ENCODE data around the gene SYT5.
A peak's percentile ranks its signal among the peaks of the same experiment; 100 is the strongest.

The SYT5 gene

GRCh38 chr19:55188625-55189024 is 8.5 kb upstream of the SYT5 start:
- DNase-seq (ENCODE audit: low read depth), result no peak
- H3K4me3 ChIP-seq (ENCODE audit: low read depth, low read length), result no peak overlapping the region
- TF ChIP-seq, protein P1, sequence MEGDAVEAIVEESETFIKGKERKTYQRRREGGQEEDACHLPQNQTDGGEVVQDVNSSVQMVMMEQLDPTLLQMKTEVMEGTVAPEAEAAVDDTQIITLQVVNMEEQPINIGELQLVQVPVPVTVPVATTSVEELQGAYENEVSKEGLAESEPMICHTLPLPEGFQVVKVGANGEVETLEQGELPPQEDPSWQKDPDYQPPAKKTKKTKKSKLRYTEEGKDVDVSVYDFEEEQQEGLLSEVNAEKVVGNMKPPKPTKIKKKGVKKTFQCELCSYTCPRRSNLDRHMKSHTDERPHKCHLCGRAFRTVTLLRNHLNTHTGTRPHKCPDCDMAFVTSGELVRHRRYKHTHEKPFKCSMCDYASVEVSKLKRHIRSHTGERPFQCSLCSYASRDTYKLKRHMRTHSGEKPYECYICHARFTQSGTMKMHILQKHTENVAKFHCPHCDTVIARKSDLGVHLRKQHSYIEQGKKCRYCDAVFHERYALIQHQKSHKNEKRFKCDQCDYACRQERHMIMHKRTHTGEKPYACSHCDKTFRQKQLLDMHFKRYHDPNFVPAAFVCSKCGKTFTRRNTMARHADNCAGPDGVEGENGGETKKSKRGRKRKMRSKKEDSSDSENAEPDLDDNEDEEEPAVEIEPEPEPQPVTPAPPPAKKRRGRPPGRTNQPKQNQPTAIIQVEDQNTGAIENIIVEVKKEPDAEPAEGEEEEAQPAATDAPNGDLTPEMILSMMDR (IDR thresholded peaks at IDR 0.05; ENCODE audit: insufficient read depth, low read depth, low read length, missing control alignments), result no peak

GRCh38 chr19:55186080-55186479 is 6.0 kb upstream of the SYT5 start:
- no peak for DNase-seq (ENCODE audit: low read depth)
- H3K4me3 ChIP-seq (ENCODE audit: low read depth, low read length), result no peak overlapping the region
- TF ChIP-seq, protein P1 (IDR thresholded peaks at IDR 0.05; ENCODE audit: insufficient read depth, low read depth, low read length, missing control alignments), result no peak

GRCh38 chr19:55181740-55182139 is 1.7 kb upstream of the SYT5 start:
- no peak overlapping the region for H3K4me3 ChIP-seq (ENCODE audit: low read depth, low read length)
- no peak for DNase-seq (ENCODE audit: low read depth)
- TF ChIP-seq, protein P1 (IDR thresholded peaks at IDR 0.05; ENCODE audit: insufficient read depth, low read depth, low read length, missing control alignments), result no peak

GRCh38 chr19:55178781-55179599 is 1.1 kb downstream of the SYT5 start:
- DNase-seq (ENCODE audit: low read depth), result peak; percentile 93
- peak overlapping the region; percentile 13 for H3K4me3 ChIP-seq (ENCODE audit: low read depth, low read length)

GRCh38 chr19:55176076-55176475 is 4.0 kb downstream of the SYT5 start:
- DNase-seq (ENCODE audit: low read depth), result peak; percentile 38
- H3K4me3 ChIP-seq (ENCODE audit: low read depth, low read length), result no peak overlapping the region
- TF ChIP-seq, protein P1 (IDR thresholded peaks at IDR 0.05; ENCODE audit: insufficient read depth, low read depth, low read length, missing control alignments), result no peak

More at GRCh38 chr19:55178781-55179599, 1.1 kb downstream of the SYT5 start:
- TF ChIP-seq, protein P1 (IDR thresholded peaks at IDR 0.05; ENCODE audit: insufficient read depth, low read depth, low read length, missing control alignments), result no peak

GRCh38 chr19:55175117-55175867 is 4.8 kb downstream of the SYT5 start:
- no peak overlapping the region for H3K4me3 ChIP-seq (ENCODE audit: low read depth, low read length)
- no peak for DNase-seq (ENCODE audit: low read depth)
- TF ChIP-seq, protein P1 (IDR thresholded peaks at IDR 0.05; ENCODE audit: insufficient read depth, low read depth, low read length, missing control alignments), result no peak

Measured in GM12865 (cell line).